Measurements from ENCODE around the gene CSAG2.
"Not testable (repeated sequence)": the region's sequence is repeated elsewhere in the genome, so short reads cannot be mapped to it uniquely, and the experiment has no call there.

DNA sequence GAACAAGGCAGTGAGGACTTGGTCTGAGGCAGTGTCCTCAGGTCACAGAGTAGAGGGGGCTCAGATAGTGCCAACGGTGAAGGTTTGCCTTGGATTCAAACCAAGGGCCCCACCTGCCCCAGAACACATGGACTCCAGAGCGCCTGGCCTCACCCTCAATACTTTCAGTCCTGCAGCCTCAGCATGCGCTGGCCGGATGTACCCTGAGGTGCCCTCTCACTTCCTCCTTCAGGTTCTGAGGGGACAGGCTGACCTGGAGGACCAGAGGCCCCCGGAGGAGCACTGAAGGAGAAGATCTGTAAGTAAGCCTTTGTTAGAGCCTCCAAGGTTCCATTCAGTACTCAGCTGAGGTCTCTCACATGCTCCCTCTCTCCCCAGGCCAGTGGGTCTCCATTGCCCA lies 8.7 kb downstream of the CSAG2 start:
- TF ChIP-seq, protein P1, sequence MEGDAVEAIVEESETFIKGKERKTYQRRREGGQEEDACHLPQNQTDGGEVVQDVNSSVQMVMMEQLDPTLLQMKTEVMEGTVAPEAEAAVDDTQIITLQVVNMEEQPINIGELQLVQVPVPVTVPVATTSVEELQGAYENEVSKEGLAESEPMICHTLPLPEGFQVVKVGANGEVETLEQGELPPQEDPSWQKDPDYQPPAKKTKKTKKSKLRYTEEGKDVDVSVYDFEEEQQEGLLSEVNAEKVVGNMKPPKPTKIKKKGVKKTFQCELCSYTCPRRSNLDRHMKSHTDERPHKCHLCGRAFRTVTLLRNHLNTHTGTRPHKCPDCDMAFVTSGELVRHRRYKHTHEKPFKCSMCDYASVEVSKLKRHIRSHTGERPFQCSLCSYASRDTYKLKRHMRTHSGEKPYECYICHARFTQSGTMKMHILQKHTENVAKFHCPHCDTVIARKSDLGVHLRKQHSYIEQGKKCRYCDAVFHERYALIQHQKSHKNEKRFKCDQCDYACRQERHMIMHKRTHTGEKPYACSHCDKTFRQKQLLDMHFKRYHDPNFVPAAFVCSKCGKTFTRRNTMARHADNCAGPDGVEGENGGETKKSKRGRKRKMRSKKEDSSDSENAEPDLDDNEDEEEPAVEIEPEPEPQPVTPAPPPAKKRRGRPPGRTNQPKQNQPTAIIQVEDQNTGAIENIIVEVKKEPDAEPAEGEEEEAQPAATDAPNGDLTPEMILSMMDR (IDR thresholded peaks at IDR 0.05), result not testable (repeated sequence)
- not testable (repeated sequence) for TF ChIP-seq POLR2AphosphoS5, POLR2A (IDR thresholded peaks at IDR 0.05)

Data from stomach (tissue), 4 donors.